Uterus (tissue), 4 donors: ENCODE data around the gene PID1. TPM values are rescaled to one million over a fixed set of nuclear protein-coding genes. Genes with fewer than 3 reads are reported as not detected.

ENCODE experiments used
- DNase-seq, 2 donors: peaks; one replicate each; pipeline ENCODE4 v3.0.0-alpha.2; 2019 to 2020
- H3K27ac ChIP-seq, 2 donors: fragments of 200-600 bp; sonication (generic); 1 replicate in 1 of 2; 2 replicates in 1 of 2; pipeline ENCODE4 v1.5.1; 2016 to 2018
- H3K27me3 ChIP-seq, 2 donors: fragments of 200-600 bp; sonication (generic); one replicate each; pipeline ENCODE4 v1.5.1; 2018 to 2019; ENCODE audit warnings: control low read depth in 1 of 2
- H3K36me3 ChIP-seq, 2 donors: fragments of 200-600 bp; sonication (generic); one replicate each; pipeline ENCODE4 v1.5.1; 2019; ENCODE audit warnings: control low read depth in 1 of 2
- H3K4me1 ChIP-seq, 2 donors: fragments of 200-600 bp; sonication (generic); one replicate each; pipeline ENCODE4 v1.5.1; 2018 to 2019; ENCODE audit warnings: control low read depth in 1 of 2
- H3K4me3 ChIP-seq, 2 donors: fragments of 200-600 bp; sonication (generic); 1 replicate in 1 of 2; 2 replicates in 1 of 2; pipeline ENCODE4 v1.5.1; 2018 to 2019; ENCODE audit warnings: mild to moderate bottlenecking in 1 of 2
- H3K9me3 ChIP-seq, 2 donors: fragments of 200-600 bp; sonication (generic); one replicate each; pipeline ENCODE4 v1.5.1; 2019; ENCODE audit warnings: control low read depth in 1 of 2
- CTCF ChIP-seq, 4 experiments: fragments of 200-600 bp in 2 of 4; fragments of 450-650 bp in 2 of 4; sonication (generic) in 2 of 4; IDR thresholded peaks; one replicate each; pipeline ENCODE4 v1.5.1; 2016 to 2019; ENCODE audit warnings: antibody characterized with exemption in 4 of 4, mild to moderate bottlenecking in 2 of 4, moderate library complexity in 1 of 4
- POLR2A ChIP-seq, 2 donors: fragments of 450-650 bp; IDR thresholded peaks; one replicate each; pipeline ENCODE4 v1.6.1; 2016; ENCODE audit warnings: antibody characterized with exemption in 2 of 2, mild to moderate bottlenecking in 1 of 2, moderate library complexity in 1 of 2
- intact Hi-C: fragments of 100-400 bp; cut with DNase I; formaldehyde crosslinking; loops from one replicate; pipeline ENCODE4 v1.15.1; 2023; ENCODE audit warnings: low total_unique reads
- total RNA-seq, 4 donors: library from RNA; depleted of rRNA in 3 of 4; stranded (reverse); fragments of >200 nt in 3 of 4; gene quantifications; one replicate each; pipeline versions ENCODE4 v1.1.0 to v1.2.4, GENCODE V29; 2014 to 2023
- donor health status: DM: yes; HTN: yes; CAD: no.

PID1 gene
- total RNA-seq, 4 donors from 2014 or later, result 26.4 to 48.5 (median 37.1) TPM

DNA sequence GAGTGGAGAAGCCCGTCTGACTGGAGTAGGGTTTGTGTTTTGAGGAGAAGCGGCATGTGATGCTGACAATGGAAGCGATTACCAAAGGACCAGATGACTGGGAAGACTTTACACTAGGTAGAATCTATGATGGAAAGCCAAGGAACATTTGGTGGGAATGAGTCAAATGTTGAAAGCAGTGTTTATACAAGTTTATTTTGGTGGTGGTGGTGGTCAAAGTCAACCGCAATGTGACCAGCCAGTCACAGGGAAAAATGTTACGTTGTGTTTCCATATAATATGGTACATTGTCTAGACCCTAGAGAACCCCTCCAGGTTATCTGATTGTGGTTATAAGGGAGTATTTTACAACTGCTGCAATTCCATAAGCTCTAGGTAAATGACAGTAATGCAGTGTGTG lies 216.8 kb downstream of the PID1 start:
- intact Hi-C loops, result no loop called here
- DNase-seq, result no peak
- Histone ChIP-seq H3K36me3 (no peaks in the 10 kb centered on the region), H3K4me3 (no peak overlapping the region), H3K27ac (no peak overlapping the region), H3K4me1 (no peaks in the 10 kb centered on the region), H3K9me3 (no peaks in the 10 kb centered on the region), H3K27me3 (no peaks in the 10 kb centered on the region)
- TF ChIP-seq CTCF (IDR thresholded peaks at IDR 0.05) (no peak), POLR2A (IDR thresholded peaks at IDR 0.05) (no peak)

- no peaks in the 10 kb centered on the region for H3K4me1 ChIP-seq
- H3K9me3 ChIP-seq, result no peaks in the 10 kb centered on the region
- no peak for DNase-seq
- no peaks in the 10 kb centered on the region for H3K36me3 ChIP-seq
- intact Hi-C loops, result no loop called here
- H3K27ac ChIP-seq, result no peak overlapping the region
- TF ChIP-seq POLR2A (IDR thresholded peaks at IDR 0.05), result no peak
- no peaks in the 10 kb centered on the region for H3K27me3 ChIP-seq
- no peak overlapping the region for H3K4me3 ChIP-seq
Measured at GRCh38 chr2:229051798-229052197, 219.3 kb downstream of the PID1 start.

GRCh38 chr2:229050133-229050532 lies 221.0 kb downstream of the PID1 start:
- no peaks in the 10 kb centered on the region for H3K36me3 ChIP-seq
- H3K27me3 ChIP-seq, result no peaks in the 10 kb centered on the region
- no peak overlapping the region for H3K27ac ChIP-seq
- TF ChIP-seq POLR2A (IDR thresholded peaks at IDR 0.05) (no peak), CTCF (IDR thresholded peaks at IDR 0.05) (no peak)
- H3K4me3 ChIP-seq, result no peak overlapping the region
- intact Hi-C loops, result no loop called here
- no peak for DNase-seq
- no peaks in the 10 kb centered on the region for H3K9me3 ChIP-seq
- H3K4me1 ChIP-seq, result no peaks in the 10 kb centered on the region

- Histone ChIP-seq H3K4me1 (no peaks in the 10 kb centered on the region), H3K4me3 (no peak overlapping the region), H3K27me3 (no peaks in the 10 kb centered on the region), H3K36me3 (no peaks in the 10 kb centered on the region), H3K27ac (no peak overlapping the region), H3K9me3 (no peaks in the 10 kb centered on the region)
- TF ChIP-seq CTCF (IDR thresholded peaks at IDR 0.05), result no peak
- intact Hi-C loops, result no loop called here
- no peak for DNase-seq
Measured at GRCh38 chr2:229048134-229048533, 223.0 kb downstream of the PID1 start.

- intact Hi-C loops, result no loop called here
- H3K9me3 ChIP-seq, result no peaks in the 10 kb centered on the region
- H3K4me1 ChIP-seq, result no peaks in the 10 kb centered on the region
- H3K27me3 ChIP-seq, result no peaks in the 10 kb centered on the region
- H3K4me3 ChIP-seq, result no peak overlapping the region
- DNase-seq, result no peak
- H3K36me3 ChIP-seq, result no peaks in the 10 kb centered on the region
- no peak overlapping the region for H3K27ac ChIP-seq
- TF ChIP-seq POLR2A (IDR thresholded peaks at IDR 0.05) (no peak), CTCF (IDR thresholded peaks at IDR 0.05) (no peak)
Measured at GRCh38 chr2:229045671-229046070, 225.4 kb downstream of the PID1 start.

DNA sequence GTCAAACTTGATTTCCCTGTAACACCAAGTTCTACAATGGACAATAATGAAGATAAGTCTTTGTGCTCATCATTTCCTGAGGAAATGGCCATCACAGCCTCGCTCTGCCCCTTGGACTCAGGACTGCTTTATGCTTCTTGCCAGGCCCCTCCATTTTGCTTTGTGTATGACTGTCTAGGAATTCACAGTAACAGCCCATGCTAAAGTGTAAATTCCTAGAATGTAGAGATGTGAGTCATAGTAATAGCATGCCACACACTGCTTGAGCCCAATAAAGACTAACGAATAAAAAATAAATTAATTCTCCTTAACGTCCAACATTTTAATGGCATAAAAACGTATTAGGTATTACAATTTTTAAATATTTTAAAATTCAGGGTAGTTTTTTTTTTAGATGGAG lies 226.5 kb downstream of the PID1 start:
- no peak overlapping the region for H3K4me3 ChIP-seq
- no peaks in the 10 kb centered on the region for H3K27me3 ChIP-seq
- no peak for DNase-seq
- no peaks in the 10 kb centered on the region for H3K9me3 ChIP-seq
- TF ChIP-seq POLR2A (IDR thresholded peaks at IDR 0.05), result no peak
- no peak for TF ChIP-seq CTCF (IDR thresholded peaks at IDR 0.05)
- H3K36me3 ChIP-seq, result no peaks in the 10 kb centered on the region
- intact Hi-C loops, result no loop called here
- no peaks in the 10 kb centered on the region for H3K4me1 ChIP-seq
- no peak overlapping the region for H3K27ac ChIP-seq
